Astrocyte (in vitro differentiated cells and primary cell): ENCODE measurements around the gene ARMC7. TPM values are rescaled to one million over a fixed set of nuclear protein-coding genes. Genes with fewer than 3 reads are reported as not detected.

Source experiments
- DNase-seq: peaks from one replicate; pipeline ENCODE4 v3.0.0-alpha.2; 2010; ENCODE audit warnings: low read depth
- FAIRE-seq: peaks from 2 replicates; lab custom pipeline; 2011; peaks lifted over from hg19 to GRCh38; lab: Jason Lieb, UNC
- H2AFZ ChIP-seq: 2 replicates; pipeline ENCODE4 v1.6.0; 2012; ENCODE audit warnings: low read depth, low read length, inconsistent platforms
- H3K27ac ChIP-seq: 2 replicates; pipeline ENCODE4 v1.5.1; 2011; ENCODE audit warnings: low read depth, low read length, inconsistent platforms
- H3K27me3 ChIP-seq: 2 replicates; pipeline ENCODE4 v1.6.0; 2011; ENCODE audit warnings: low read length, inconsistent platforms; ENCODE audit not compliant: insufficient read depth
- H3K36me3 ChIP-seq: 2 replicates; pipeline ENCODE4 v1.5.1; 2011; ENCODE audit warnings: low read length, inconsistent platforms; ENCODE audit not compliant: insufficient read depth
- H3K4me1 ChIP-seq: 2 replicates; pipeline ENCODE4 v1.5.1; 2011; ENCODE audit warnings: low read length, inconsistent platforms; ENCODE audit not compliant: insufficient read depth
- H3K4me2 ChIP-seq: 2 replicates; pipeline ENCODE4 v1.6.0; 2012; ENCODE audit warnings: low read length, inconsistent platforms
- H3K4me3 ChIP-seq: 2 replicates; pipeline ENCODE4 v1.5.1; 2011; ENCODE audit warnings: low read depth, mild to moderate bottlenecking, low read length, inconsistent platforms; ENCODE audit not compliant: insufficient read depth
- H3K79me2 ChIP-seq: 2 replicates; pipeline ENCODE4 v1.6.0; 2012; ENCODE audit warnings: mild to moderate bottlenecking, low read length, inconsistent platforms; ENCODE audit not compliant: insufficient read depth
- H3K9ac ChIP-seq: 2 replicates; pipeline ENCODE4 v1.6.0; 2012; ENCODE audit warnings: mild to moderate bottlenecking, low read length, inconsistent platforms
- H3K9me3 ChIP-seq: 2 replicates; pipeline ENCODE4 v1.5.1; 2012; ENCODE audit warnings: low read depth, mild to moderate bottlenecking, low read length, inconsistent platforms; ENCODE audit not compliant: insufficient read depth
- H4K20me1 ChIP-seq: 2 replicates; pipeline ENCODE4 v1.6.0; 2012; ENCODE audit warnings: low read length, inconsistent platforms; ENCODE audit not compliant: insufficient read depth
- H3K27ac Mint-ChIP-seq: one replicate; pipeline ENCODE4 v1.8.0; 2021; ENCODE audit warnings: mild to moderate bottlenecking, mixed read lengths; ENCODE audit not compliant: unreplicated experiment
- H3K27me3 Mint-ChIP-seq: one replicate; pipeline ENCODE4 v1.8.0; 2021; ENCODE audit warnings: low read depth, mixed read lengths; ENCODE audit not compliant: unreplicated experiment
- H3K36me3 Mint-ChIP-seq: one replicate; pipeline ENCODE4 v1.8.0; 2021; ENCODE audit warnings: low read depth, mixed read lengths; ENCODE audit not compliant: unreplicated experiment
- H3K4me1 Mint-ChIP-seq: one replicate; pipeline ENCODE4 v1.8.0; 2021; ENCODE audit warnings: low read depth, mixed read lengths; ENCODE audit not compliant: unreplicated experiment
- H3K4me3 Mint-ChIP-seq: one replicate; pipeline ENCODE4 v1.8.0; 2021; ENCODE audit warnings: mild to moderate bottlenecking, moderate library complexity, mixed read lengths; ENCODE audit not compliant: unreplicated experiment
- H3K9me3 Mint-ChIP-seq: one replicate; pipeline ENCODE4 v1.8.0; 2021; ENCODE audit warnings: mild to moderate bottlenecking, mixed read lengths; ENCODE audit not compliant: unreplicated experiment
- EZH2 ChIP-seq: IDR thresholded peaks from 2 replicates; pipeline ENCODE4 v1.6.1; 2012; ENCODE audit warnings: mild to moderate bottlenecking, low read length, inconsistent platforms; ENCODE audit not compliant: insufficient read depth
- total RNA-seq: library from RNA; stranded (reverse); gene quantifications from 2 replicates; pipeline ENCODE4 v1.2.1, GENCODE V29; 2021
- TF ChIP-seq, protein P1 (sequence below): IDR thresholded peaks from 2 replicates; pipeline ENCODE4 v1.5.1; 2011; ENCODE audit warnings: low read depth, mild to moderate bottlenecking, inconsistent platforms, low read length, moderate library complexity; ENCODE audit not compliant: insufficient read depth

ARMC7 gene
- total RNA-seq, 1 donor from 2014 or later, result 11.9 TPM

DNA sequence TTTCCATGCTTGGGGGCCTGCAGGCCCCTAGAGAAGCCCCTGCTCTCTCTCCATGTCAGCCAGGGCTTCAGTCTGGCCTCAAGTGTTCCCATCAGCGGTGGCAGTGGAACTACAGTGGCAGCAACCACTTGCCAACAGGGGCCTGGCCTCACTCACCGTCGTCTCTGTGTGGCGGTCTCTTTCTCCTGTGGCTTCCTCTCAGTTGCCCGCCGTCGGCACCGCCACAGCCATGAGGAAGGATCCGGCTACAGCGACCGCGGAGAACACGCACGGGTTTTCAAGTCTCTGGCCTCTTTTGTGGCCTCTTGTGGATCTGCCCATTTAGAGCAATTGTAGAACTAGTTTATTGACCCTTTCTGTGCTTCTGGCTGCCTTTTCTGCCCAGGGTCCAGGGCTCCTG, 8.5 kb downstream of the ARMC7 start:
- Mint-ChIP-seq H3K4me3 (no peak overlapping the region), H3K27me3 (no peaks in the 10 kb centered on the region), H3K36me3 (peaks cover 4% of the 10 kb centered on the region), H3K27ac (no peak overlapping the region), H3K9me3 (no peaks in the 10 kb centered on the region), H3K4me1 (peaks cover 2% of the 10 kb centered on the region)
- Histone ChIP-seq H3K36me3 (no peaks in the 10 kb centered on the region), H3K79me2 (no peaks in the 10 kb centered on the region), H3K27ac (no peak overlapping the region), H3K9ac (no peak overlapping the region), H4K20me1 (peaks cover 6% of the 10 kb centered on the region), H3K27me3 (no peaks in the 10 kb centered on the region), H3K9me3 (no peaks in the 10 kb centered on the region), H3K4me3 (no peak overlapping the region), H3K4me2 (no peak overlapping the region), H2AFZ (no peak overlapping the region), H3K4me1 (peaks cover 9% of the 10 kb centered on the region)
- DNase-seq, result no peak
- no peak for FAIRE-seq
- no peak for TF ChIP-seq EZH2
- TF ChIP-seq, protein P1, sequence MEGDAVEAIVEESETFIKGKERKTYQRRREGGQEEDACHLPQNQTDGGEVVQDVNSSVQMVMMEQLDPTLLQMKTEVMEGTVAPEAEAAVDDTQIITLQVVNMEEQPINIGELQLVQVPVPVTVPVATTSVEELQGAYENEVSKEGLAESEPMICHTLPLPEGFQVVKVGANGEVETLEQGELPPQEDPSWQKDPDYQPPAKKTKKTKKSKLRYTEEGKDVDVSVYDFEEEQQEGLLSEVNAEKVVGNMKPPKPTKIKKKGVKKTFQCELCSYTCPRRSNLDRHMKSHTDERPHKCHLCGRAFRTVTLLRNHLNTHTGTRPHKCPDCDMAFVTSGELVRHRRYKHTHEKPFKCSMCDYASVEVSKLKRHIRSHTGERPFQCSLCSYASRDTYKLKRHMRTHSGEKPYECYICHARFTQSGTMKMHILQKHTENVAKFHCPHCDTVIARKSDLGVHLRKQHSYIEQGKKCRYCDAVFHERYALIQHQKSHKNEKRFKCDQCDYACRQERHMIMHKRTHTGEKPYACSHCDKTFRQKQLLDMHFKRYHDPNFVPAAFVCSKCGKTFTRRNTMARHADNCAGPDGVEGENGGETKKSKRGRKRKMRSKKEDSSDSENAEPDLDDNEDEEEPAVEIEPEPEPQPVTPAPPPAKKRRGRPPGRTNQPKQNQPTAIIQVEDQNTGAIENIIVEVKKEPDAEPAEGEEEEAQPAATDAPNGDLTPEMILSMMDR, result no peak

DNA sequence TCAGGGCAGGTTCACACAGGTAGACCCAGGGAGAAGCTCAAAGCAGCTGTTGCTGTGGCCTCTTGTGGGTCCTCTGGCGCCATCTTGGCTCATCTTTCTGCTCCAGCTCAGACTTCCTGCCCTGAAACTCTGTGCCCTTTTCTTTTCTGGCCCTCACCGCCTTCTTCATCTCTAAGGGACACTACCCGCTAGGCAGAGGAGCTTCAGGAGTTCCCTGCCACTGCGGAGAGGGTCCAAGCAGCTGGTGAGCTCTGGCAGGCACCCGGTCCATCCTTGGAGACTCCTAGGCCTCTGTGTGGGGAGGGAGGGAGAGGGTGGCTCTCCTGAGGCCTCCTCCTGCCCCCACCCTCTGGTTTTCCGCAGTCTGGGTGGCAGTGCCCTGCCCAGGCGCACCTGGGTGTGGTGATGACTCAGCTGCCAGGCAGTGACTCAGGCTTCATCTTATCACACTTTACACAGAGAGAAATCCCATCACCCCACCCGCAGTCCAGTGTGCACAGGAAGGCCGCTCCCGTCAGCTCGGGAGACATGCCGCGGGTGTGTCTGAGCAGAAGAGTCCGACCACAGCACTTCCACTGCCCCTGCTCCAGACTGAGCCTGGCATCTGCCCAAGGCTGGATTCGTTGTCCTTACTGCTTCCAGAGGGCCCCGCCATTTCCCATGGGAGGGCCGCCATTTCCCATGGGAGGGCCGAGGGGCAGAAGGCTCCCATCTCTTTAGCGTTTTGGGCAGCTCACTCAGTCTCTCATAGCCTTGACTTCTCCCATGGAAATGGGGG, 14.5 kb downstream of the ARMC7 start:
- peaks cover 4% of the 10 kb centered on the region for H3K36me3 ChIP-seq
- H2AFZ ChIP-seq, result peak overlapping the region; percentile 42
- Mint-ChIP-seq H3K36me3 (peaks cover 6% of the 10 kb centered on the region), H3K4me1 (peaks cover 9% of the 10 kb centered on the region), H3K27me3 (no peaks in the 10 kb centered on the region), H3K4me3 (peak overlapping the region; percentile 60), H3K27ac (peak overlapping the region; percentile 41), H3K9me3 (no peaks in the 10 kb centered on the region)
- no peaks in the 10 kb centered on the region for H3K27me3 ChIP-seq
- H4K20me1 ChIP-seq, result peaks cover under 1% of the 10 kb centered on the region
- H3K9ac ChIP-seq, result no peak overlapping the region
- TF ChIP-seq, protein P1, result no peak
- TF ChIP-seq EZH2, result no peak
- H3K4me2 ChIP-seq, result peak overlapping the region; percentile 74
- FAIRE-seq (no peak), DNase-seq (peak; percentile 79)
- no peak overlapping the region for H3K4me3 ChIP-seq
- peaks cover 13% of the 10 kb centered on the region for H3K4me1 ChIP-seq
- H3K27ac ChIP-seq, result peak overlapping the region; percentile 45
- H3K79me2 ChIP-seq, result peaks cover 3% of the 10 kb centered on the region
- H3K9me3 ChIP-seq, result no peaks in the 10 kb centered on the region

DNA sequence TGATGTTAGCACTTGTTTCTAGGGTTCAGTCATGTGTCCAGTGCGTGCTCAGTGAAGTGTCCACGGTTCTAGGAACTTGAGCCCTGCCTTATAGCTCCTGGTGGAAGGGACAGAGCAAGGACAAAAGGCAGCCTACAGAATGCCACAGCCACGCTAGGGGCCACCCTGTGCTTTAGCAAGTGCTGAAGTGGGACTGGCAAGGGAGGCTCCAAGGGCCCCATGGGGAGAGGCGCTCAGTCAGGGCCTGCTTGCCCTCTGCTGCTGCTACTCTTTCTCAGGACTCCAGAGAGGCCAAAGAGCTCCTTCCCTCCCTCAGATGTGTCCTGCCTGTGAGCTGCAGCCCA, 15.0 kb downstream of the ARMC7 start:
- H3K9me3 Mint-ChIP-seq, result no peaks in the 10 kb centered on the region
- H3K36me3 Mint-ChIP-seq, result peaks cover 6% of the 10 kb centered on the region
- no peak overlapping the region for H3K4me3 Mint-ChIP-seq
- peak overlapping the region; percentile 74 for H3K4me2 ChIP-seq
- H3K27me3 ChIP-seq, result no peaks in the 10 kb centered on the region
- peaks cover 9% of the 10 kb centered on the region for H3K4me1 Mint-ChIP-seq
- H2AFZ ChIP-seq, result peak overlapping the region; percentile 42
- H3K4me1 ChIP-seq, result peaks cover 13% of the 10 kb centered on the region
- H3K79me2 ChIP-seq, result peaks cover 7% of the 10 kb centered on the region
- H3K4me3 ChIP-seq, result no peak overlapping the region
- TF ChIP-seq, protein P1, result no peak
- no peak for TF ChIP-seq EZH2
- H4K20me1 ChIP-seq, result peaks cover 6% of the 10 kb centered on the region
- H3K36me3 ChIP-seq, result peaks cover 6% of the 10 kb centered on the region
- H3K27me3 Mint-ChIP-seq, result no peaks in the 10 kb centered on the region
- DNase-seq, result no peak
- no peak overlapping the region for H3K27ac Mint-ChIP-seq
- FAIRE-seq, result no peak
- no peaks in the 10 kb centered on the region for H3K9me3 ChIP-seq
- no peak overlapping the region for H3K27ac ChIP-seq
- H3K9ac ChIP-seq, result no peak overlapping the region
